GM12874 (cell line): ENCODE measurements around the gene LRP1B.

ENCODE experiments used
- TF ChIP-seq, protein P1 (sequence below): IDR thresholded peaks from 2 replicates; pipeline ENCODE4 v1.5.1; 2011; ENCODE audit warnings: low read depth, mild to moderate bottlenecking, control low read depth, low read length, moderate library complexity; ENCODE audit not compliant: insufficient read depth

The LRP1B gene

DNA sequence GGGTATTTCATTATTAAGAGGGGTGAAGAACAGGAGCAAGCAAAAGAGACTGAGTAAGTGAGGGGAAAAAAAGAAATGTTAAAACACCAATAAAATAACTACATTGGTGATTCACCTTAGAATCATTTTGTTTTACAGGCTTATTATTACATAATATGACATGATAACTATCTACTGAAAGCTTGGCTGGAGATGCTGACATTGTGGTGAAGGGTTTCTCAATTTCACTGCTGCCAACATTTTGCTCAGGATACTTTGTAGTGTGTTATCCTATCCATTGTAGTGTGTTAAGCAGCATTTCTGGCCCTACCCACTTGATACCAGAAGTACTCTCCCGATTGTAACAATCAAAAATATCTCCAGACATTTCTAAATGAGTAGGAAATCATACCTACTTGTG, 1786.0 kb downstream of the LRP1B start:
- TF ChIP-seq, protein P1, sequence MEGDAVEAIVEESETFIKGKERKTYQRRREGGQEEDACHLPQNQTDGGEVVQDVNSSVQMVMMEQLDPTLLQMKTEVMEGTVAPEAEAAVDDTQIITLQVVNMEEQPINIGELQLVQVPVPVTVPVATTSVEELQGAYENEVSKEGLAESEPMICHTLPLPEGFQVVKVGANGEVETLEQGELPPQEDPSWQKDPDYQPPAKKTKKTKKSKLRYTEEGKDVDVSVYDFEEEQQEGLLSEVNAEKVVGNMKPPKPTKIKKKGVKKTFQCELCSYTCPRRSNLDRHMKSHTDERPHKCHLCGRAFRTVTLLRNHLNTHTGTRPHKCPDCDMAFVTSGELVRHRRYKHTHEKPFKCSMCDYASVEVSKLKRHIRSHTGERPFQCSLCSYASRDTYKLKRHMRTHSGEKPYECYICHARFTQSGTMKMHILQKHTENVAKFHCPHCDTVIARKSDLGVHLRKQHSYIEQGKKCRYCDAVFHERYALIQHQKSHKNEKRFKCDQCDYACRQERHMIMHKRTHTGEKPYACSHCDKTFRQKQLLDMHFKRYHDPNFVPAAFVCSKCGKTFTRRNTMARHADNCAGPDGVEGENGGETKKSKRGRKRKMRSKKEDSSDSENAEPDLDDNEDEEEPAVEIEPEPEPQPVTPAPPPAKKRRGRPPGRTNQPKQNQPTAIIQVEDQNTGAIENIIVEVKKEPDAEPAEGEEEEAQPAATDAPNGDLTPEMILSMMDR = no peak

DNA sequence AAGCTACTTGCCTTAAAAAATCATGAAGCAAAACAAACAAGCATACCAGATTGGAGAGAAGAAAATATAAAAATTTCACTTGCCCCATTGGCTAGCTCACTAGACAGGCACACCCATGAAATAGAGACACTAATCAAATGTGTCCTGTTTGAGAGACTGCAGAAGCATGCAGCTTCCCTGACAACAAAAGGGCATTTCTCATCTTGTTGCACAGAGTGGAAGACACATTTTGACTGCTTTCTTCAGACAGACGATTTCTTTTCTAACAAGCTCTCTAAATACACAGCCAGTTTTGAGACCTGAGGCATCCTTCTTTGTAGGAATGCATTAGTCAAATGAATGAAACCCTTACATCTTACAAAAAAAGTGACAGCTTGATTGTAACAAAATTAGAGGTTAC, 1792.0 kb downstream of the LRP1B start:
- TF ChIP-seq, protein P1 = no peak

DNA sequence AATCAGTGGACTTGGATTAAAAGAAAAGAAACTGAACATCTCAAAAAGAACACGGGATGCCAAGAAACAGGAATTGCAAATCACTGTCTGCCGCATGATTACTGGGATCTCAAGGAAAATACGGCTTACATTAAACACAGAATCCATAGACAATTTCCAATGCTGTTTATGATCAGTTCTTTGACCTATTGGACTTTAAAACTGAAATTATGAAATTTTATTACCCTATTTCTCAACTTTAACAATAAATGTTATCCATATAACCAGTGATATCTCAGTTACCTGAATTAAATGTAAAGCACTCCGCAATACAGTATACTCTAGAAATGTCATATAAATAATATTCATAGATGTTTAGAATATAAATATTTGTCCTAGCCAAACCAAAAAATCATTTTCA, 1793.8 kb downstream of the LRP1B start:
- TF ChIP-seq, protein P1 = no peak

DNA sequence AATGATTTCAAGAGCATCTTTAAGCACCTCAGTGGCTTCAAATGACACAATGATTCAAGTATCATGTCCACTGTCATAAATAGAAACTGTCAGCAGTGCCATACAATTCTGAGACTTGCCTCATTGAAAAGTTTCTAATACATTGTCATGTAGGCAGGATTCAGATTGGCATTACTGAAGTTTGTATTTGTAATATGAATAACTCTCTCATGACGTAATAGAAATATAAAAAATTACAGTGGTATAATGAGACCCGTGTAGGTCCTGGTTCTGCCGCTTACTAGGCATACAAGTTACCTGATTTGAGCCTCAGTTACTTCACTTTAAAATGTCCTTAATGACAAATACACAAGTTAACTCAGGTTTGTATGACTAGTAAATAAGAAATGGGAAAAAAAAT, 1814.5 kb downstream of the LRP1B start:
- TF ChIP-seq, protein P1 = no peak

DNA sequence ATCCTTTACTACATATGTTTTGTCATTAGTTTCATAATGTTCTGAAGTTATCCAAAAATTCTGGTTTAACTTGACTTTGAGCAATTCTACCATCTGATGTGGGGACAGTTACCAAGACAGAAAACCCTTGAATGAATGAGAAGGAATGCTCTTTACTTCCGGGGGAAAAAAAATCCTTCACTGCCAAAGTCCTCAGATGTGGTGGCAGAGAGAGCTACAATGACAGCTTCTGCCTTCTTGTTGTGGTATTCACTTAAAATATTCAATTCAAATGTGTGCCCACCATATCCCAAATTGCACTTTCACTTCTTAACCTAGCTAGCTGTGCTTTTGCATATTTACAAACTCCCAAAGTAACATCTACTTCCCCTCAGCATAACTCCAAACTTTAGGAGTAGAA, 1818.9 kb downstream of the LRP1B start:
- TF ChIP-seq, protein P1 = no peak

DNA sequence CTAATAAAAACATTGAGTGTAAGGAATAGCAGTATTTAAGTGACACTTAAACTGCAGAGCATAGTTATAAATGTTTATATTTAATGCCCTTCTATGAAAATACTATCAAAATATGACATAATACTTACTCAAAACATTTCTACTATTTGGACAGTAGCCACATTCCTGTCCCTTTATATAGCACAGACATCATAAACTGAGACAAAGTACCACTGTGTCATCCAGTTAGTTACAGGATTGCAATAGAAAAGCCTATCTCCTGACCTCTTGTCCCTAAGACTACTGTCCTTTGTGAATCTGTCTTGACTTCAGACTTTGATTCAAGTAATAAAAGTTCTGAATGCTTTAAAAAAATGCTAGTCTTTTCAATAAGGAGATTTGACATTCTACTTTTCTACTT, 1822.1 kb downstream of the LRP1B start:
- TF ChIP-seq, protein P1 = no peak

DNA sequence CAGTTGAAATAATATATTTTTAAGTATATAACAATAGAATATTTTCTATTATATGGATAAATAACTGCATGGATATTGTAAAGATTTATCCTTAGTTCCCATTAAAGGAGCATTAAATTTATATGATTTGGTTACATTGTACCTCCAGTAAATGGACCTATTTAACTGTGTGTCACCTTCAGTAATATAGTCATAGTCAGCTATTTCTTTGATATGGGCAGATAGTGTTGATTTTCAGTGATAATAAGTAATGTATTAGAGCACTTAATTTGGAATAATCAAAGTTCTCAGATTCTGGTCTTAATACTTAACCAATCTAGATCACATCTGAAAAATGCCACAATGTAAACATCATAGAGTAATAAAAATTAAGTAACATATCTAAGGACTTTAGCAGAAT, 1823.3 kb downstream of the LRP1B start:
- TF ChIP-seq, protein P1 = no peak

DNA sequence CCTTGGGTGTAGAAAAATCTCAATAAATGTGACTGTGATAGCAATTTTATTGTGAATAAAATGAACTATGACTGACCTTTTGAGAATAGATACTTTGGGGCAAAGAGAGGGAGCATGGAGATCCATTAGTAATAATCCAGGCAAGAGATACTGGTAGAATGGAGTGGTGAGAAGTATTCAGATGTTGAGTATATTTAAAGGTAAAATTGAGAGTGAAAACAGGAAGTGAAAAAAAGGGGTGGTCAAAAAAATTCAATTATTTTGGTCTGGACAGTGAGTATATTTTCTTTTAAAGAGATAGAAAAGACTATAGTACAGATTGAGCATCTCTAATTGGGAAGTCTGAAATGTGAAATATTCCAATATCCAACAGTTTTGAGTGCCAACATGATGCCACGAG, 1835.0 kb downstream of the LRP1B start:
- TF ChIP-seq, protein P1 = no peak
